Astrocyte (in vitro differentiated cells and primary cell): ENCODE data around the gene ATP6V1G2. TPM values are rescaled to one million over a fixed set of nuclear protein-coding genes. Genes with fewer than 3 reads are reported as not detected.

Source experiments
- DNase-seq: peaks from one replicate; pipeline ENCODE4 v3.0.0-alpha.2; 2010; ENCODE audit warnings: low read depth
- FAIRE-seq: peaks from 2 replicates; lab custom pipeline; 2011; peaks lifted over from hg19 to GRCh38; lab: Jason Lieb, UNC
- H2AFZ ChIP-seq: 2 replicates; pipeline ENCODE4 v1.6.0; 2012; ENCODE audit warnings: low read depth, low read length, inconsistent platforms
- H3K27ac ChIP-seq: 2 replicates; pipeline ENCODE4 v1.5.1; 2011; ENCODE audit warnings: low read depth, low read length, inconsistent platforms
- H3K27me3 ChIP-seq: 2 replicates; pipeline ENCODE4 v1.6.0; 2011; ENCODE audit warnings: low read length, inconsistent platforms; ENCODE audit not compliant: insufficient read depth
- H3K36me3 ChIP-seq: 2 replicates; pipeline ENCODE4 v1.5.1; 2011; ENCODE audit warnings: low read length, inconsistent platforms; ENCODE audit not compliant: insufficient read depth
- H3K4me1 ChIP-seq: 2 replicates; pipeline ENCODE4 v1.5.1; 2011; ENCODE audit warnings: low read length, inconsistent platforms; ENCODE audit not compliant: insufficient read depth
- H3K4me2 ChIP-seq: 2 replicates; pipeline ENCODE4 v1.6.0; 2012; ENCODE audit warnings: low read length, inconsistent platforms
- H3K4me3 ChIP-seq: 2 replicates; pipeline ENCODE4 v1.5.1; 2011; ENCODE audit warnings: low read depth, mild to moderate bottlenecking, low read length, inconsistent platforms; ENCODE audit not compliant: insufficient read depth
- H3K79me2 ChIP-seq: 2 replicates; pipeline ENCODE4 v1.6.0; 2012; ENCODE audit warnings: mild to moderate bottlenecking, low read length, inconsistent platforms; ENCODE audit not compliant: insufficient read depth
- H3K9ac ChIP-seq: 2 replicates; pipeline ENCODE4 v1.6.0; 2012; ENCODE audit warnings: mild to moderate bottlenecking, low read length, inconsistent platforms
- H3K9me3 ChIP-seq: 2 replicates; pipeline ENCODE4 v1.5.1; 2012; ENCODE audit warnings: low read depth, mild to moderate bottlenecking, low read length, inconsistent platforms; ENCODE audit not compliant: insufficient read depth
- H4K20me1 ChIP-seq: 2 replicates; pipeline ENCODE4 v1.6.0; 2012; ENCODE audit warnings: low read length, inconsistent platforms; ENCODE audit not compliant: insufficient read depth
- H3K27ac Mint-ChIP-seq: one replicate; pipeline ENCODE4 v1.8.0; 2021; ENCODE audit warnings: mild to moderate bottlenecking, mixed read lengths; ENCODE audit not compliant: unreplicated experiment
- H3K27me3 Mint-ChIP-seq: one replicate; pipeline ENCODE4 v1.8.0; 2021; ENCODE audit warnings: low read depth, mixed read lengths; ENCODE audit not compliant: unreplicated experiment
- H3K36me3 Mint-ChIP-seq: one replicate; pipeline ENCODE4 v1.8.0; 2021; ENCODE audit warnings: low read depth, mixed read lengths; ENCODE audit not compliant: unreplicated experiment
- H3K4me1 Mint-ChIP-seq: one replicate; pipeline ENCODE4 v1.8.0; 2021; ENCODE audit warnings: low read depth, mixed read lengths; ENCODE audit not compliant: unreplicated experiment
- H3K4me3 Mint-ChIP-seq: one replicate; pipeline ENCODE4 v1.8.0; 2021; ENCODE audit warnings: mild to moderate bottlenecking, moderate library complexity, mixed read lengths; ENCODE audit not compliant: unreplicated experiment
- H3K9me3 Mint-ChIP-seq: one replicate; pipeline ENCODE4 v1.8.0; 2021; ENCODE audit warnings: mild to moderate bottlenecking, mixed read lengths; ENCODE audit not compliant: unreplicated experiment
- CTCF ChIP-seq: IDR thresholded peaks from 2 replicates; pipeline ENCODE4 v1.5.1; 2011; ENCODE audit warnings: low read depth, mild to moderate bottlenecking, inconsistent platforms, low read length, moderate library complexity; ENCODE audit not compliant: insufficient read depth
- EZH2 ChIP-seq: IDR thresholded peaks from 2 replicates; pipeline ENCODE4 v1.6.1; 2012; ENCODE audit warnings: mild to moderate bottlenecking, low read length, inconsistent platforms; ENCODE audit not compliant: insufficient read depth
- total RNA-seq: library from RNA; stranded (reverse); gene quantifications from 2 replicates; pipeline ENCODE4 v1.2.1, GENCODE V29; 2021

The ATP6V1G2 gene
- total RNA-seq, 1 donor from 2014 or later, result 2.6 TPM

- Histone ChIP-seq H3K36me3 (no peaks in the 10 kb centered on the region), H3K9ac (no peak overlapping the region), H3K9me3 (no peaks in the 10 kb centered on the region), H3K79me2 (no peaks in the 10 kb centered on the region), H4K20me1 (no peaks in the 10 kb centered on the region), H3K4me3 (no peak overlapping the region), H3K27ac (no peak overlapping the region), H3K4me1 (peaks cover 11% of the 10 kb centered on the region), H3K27me3 (peaks cover 3% of the 10 kb centered on the region), H2AFZ (no peak overlapping the region), H3K4me2 (no peak overlapping the region)
- Mint-ChIP-seq H3K4me3 (no peak overlapping the region), H3K27ac (no peak overlapping the region), H3K36me3 (no peaks in the 10 kb centered on the region), H3K4me1 (peaks cover 12% of the 10 kb centered on the region), H3K9me3 (no peaks in the 10 kb centered on the region), H3K27me3 (peaks cover 15% of the 10 kb centered on the region)
- TF ChIP-seq CTCF, result no peak
- no peak for TF ChIP-seq EZH2
- FAIRE-seq (no peak), DNase-seq (no peak)
These were observed 32.0 kb upstream of the ATP6V1G2 start for GRCh38 chr6:31578184-31579118.

DNA sequence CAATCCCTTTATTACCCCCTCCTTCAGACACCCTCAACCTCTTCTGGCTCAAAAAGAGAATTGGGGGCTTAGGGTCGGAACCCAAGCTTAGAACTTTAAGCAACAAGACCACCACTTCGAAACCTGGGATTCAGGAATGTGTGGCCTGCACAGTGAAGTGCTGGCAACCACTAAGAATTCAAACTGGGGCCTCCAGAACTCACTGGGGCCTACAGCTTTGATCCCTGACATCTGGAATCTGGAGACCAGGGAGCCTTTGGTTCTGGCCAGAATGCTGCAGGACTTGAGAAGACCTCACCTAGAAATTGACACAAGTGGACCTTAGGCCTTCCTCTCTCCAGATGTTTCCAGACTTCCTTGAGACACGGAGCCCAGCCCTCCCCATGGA lies 31.2 kb upstream of the ATP6V1G2 start:
- Histone ChIP-seq H3K9me3 (no peaks in the 10 kb centered on the region), H3K4me1 (peaks cover 11% of the 10 kb centered on the region), H3K4me2 (no peak overlapping the region), H3K4me3 (no peak overlapping the region), H3K36me3 (no peaks in the 10 kb centered on the region), H3K27me3 (peaks cover 3% of the 10 kb centered on the region), H2AFZ (no peak overlapping the region), H3K79me2 (no peaks in the 10 kb centered on the region), H3K9ac (no peak overlapping the region), H4K20me1 (no peaks in the 10 kb centered on the region), H3K27ac (no peak overlapping the region)
- H3K9me3 Mint-ChIP-seq, result no peaks in the 10 kb centered on the region
- no peak overlapping the region for H3K4me3 Mint-ChIP-seq
- peaks cover 15% of the 10 kb centered on the region for H3K4me1 Mint-ChIP-seq
- H3K36me3 Mint-ChIP-seq, result no peaks in the 10 kb centered on the region
- H3K27ac Mint-ChIP-seq, result no peak overlapping the region
- no peak for TF ChIP-seq EZH2
- DNase-seq, result no peak
- peaks cover 18% of the 10 kb centered on the region for H3K27me3 Mint-ChIP-seq
- no peak for FAIRE-seq

DNA sequence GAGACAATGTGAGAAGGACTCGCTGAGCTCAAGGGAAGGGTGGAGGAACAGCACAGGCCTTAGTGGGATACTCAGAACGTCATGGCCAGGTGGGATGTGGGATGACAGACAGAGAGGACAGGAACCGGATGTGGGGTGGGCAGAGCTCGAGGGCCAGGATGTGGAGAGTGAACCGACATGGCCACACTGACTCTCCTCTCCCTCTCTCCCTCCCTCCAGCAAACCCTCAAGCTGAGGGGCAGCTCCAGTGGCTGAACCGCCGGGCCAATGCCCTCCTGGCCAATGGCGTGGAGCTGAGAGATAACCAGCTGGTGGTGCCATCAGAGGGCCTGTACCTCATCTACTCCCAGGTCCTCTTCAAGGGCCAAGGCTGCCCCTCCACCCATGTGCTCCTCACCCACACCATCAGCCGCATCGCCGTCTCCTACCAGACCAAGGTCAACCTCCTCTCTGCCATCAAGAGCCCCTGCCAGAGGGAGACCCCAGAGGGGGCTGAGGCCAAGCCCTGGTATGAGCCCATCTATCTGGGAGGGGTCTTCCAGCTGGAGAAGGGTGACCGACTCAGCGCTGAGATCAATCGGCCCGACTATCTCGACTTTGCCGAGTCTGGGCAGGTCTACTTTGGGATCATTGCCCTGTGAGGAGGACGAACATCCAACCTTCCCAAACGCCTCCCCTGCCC lies 30.6 kb upstream of the ATP6V1G2 start:
- Mint-ChIP-seq H3K27me3 (peaks cover 21% of the 10 kb centered on the region), H3K27ac (no peak overlapping the region), H3K9me3 (no peaks in the 10 kb centered on the region), H3K36me3 (no peaks in the 10 kb centered on the region), H3K4me3 (no peak overlapping the region), H3K4me1 (peaks cover 12% of the 10 kb centered on the region)
- H3K4me1 ChIP-seq, result peaks cover 11% of the 10 kb centered on the region
- no peak overlapping the region for H2AFZ ChIP-seq
- no peak for TF ChIP-seq EZH2
- TF ChIP-seq CTCF, result no peak
- H3K9me3 ChIP-seq, result no peaks in the 10 kb centered on the region
- no peak for DNase-seq
- no peak overlapping the region for H3K27ac ChIP-seq
- H3K36me3 ChIP-seq, result no peaks in the 10 kb centered on the region
- H3K79me2 ChIP-seq, result no peaks in the 10 kb centered on the region
- H3K9ac ChIP-seq, result no peak overlapping the region
- no peak overlapping the region for H3K4me3 ChIP-seq
- no peaks in the 10 kb centered on the region for H4K20me1 ChIP-seq
- no peak overlapping the region for H3K4me2 ChIP-seq
- H3K27me3 ChIP-seq, result peaks cover 3% of the 10 kb centered on the region
- FAIRE-seq, result no peak
